ENCODE results near the gene POLR2B.

DNA sequence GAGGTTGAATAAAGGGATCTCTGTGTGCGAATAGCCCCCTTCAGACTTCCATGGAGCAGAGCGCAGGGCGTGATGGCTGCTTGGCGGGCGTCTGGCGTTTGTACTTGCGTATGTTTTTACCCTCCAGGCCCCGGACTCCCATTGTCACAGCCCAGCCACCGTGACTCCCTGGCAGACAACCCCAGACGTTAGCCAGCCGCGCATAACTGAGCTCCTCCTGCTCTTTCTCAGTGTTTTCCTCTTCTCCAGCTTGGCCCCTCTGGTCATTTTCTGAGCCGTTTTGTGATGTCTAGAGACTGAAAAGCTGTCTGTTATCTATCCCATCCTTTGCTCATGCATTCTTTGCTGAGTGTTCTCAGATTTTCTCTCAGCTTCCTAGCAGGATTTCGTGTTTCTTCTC is 77.2 kb downstream of the POLR2B start:
- TF ChIP-seq, protein P1, sequence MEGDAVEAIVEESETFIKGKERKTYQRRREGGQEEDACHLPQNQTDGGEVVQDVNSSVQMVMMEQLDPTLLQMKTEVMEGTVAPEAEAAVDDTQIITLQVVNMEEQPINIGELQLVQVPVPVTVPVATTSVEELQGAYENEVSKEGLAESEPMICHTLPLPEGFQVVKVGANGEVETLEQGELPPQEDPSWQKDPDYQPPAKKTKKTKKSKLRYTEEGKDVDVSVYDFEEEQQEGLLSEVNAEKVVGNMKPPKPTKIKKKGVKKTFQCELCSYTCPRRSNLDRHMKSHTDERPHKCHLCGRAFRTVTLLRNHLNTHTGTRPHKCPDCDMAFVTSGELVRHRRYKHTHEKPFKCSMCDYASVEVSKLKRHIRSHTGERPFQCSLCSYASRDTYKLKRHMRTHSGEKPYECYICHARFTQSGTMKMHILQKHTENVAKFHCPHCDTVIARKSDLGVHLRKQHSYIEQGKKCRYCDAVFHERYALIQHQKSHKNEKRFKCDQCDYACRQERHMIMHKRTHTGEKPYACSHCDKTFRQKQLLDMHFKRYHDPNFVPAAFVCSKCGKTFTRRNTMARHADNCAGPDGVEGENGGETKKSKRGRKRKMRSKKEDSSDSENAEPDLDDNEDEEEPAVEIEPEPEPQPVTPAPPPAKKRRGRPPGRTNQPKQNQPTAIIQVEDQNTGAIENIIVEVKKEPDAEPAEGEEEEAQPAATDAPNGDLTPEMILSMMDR (conservative IDR thresholded peaks at IDR 0.05 in 1 of 2, IDR thresholded peaks at IDR 0.05 in 1 of 2; ENCODE audit: extremely low read depth in 1 of 2, insufficient read depth in 1 of 2, low read depth in 1 of 2, low read length in 2 of 2) = no peak
- TF ChIP-seq EZH2 (IDR thresholded peaks at IDR 0.05; ENCODE audit: borderline replicate concordance, low read length) = no peak
